ENCODE data around the gene PIGQ.
A peak's percentile ranks its signal among the peaks of the same experiment; 100 is the strongest.

The PIGQ gene

GRCh38 chr16:606656-607307 lies 37.0 kb downstream of the PIGQ start:
- POLR2A ChIA-PET: no interaction called here
- TF ChIP-seq CTCF (IDR thresholded peaks at IDR 0.05; ENCODE audit: insufficient read depth, low read length, missing control alignments): no peak
- CTCF ChIA-PET: no interaction called here
- no peak overlapping the region for H3K4me3 ChIP-seq (ENCODE audit: low read depth, low read length)
- no peak for DNase-seq (ENCODE audit: low read depth, low spot score)

- TF ChIP-seq CTCF (IDR thresholded peaks at IDR 0.05; ENCODE audit: insufficient read depth, low read length, missing control alignments): no peak
- ChIA-PET POLR2A (no interaction called here), CTCF (interaction anchor here (0.8 kb wide), 1 partner anchor 12 kb away, joined by 3 read pairs; no protein-coding TSS in a partner anchor)
- H3K4me3 ChIP-seq (ENCODE audit: low read depth, low read length): no peak overlapping the region
- no peak for DNase-seq (ENCODE audit: low read depth, low spot score)
Measured at GRCh38 chr16:608019-608418, 38.3 kb downstream of the PIGQ start.

GRCh38 chr16:609316-609715 lies 39.5 kb downstream of the PIGQ start:
- H3K4me3 ChIP-seq (ENCODE audit: low read depth, low read length): no peak overlapping the region
- ChIA-PET POLR2A (no interaction called here), CTCF (interaction anchor here (1.8 kb wide), 1 partner anchor 30 kb away, joined by 4 read pairs; no protein-coding TSS in a partner anchor)
- no peak for DNase-seq (ENCODE audit: low read depth, low spot score)
- no peak for TF ChIP-seq CTCF (IDR thresholded peaks at IDR 0.05; ENCODE audit: insufficient read depth, low read length, missing control alignments)

GRCh38 chr16:609984-610383 lies 40.2 kb downstream of the PIGQ start:
- DNase-seq (ENCODE audit: low read depth, low spot score): no peak
- TF ChIP-seq CTCF (IDR thresholded peaks at IDR 0.05; ENCODE audit: insufficient read depth, low read length, missing control alignments): no peak
- ChIA-PET CTCF (interaction anchor here (1.5 to 1.8 kb wide), 2 partner anchors 12 to 30 kb away, joined by 4 read pairs; no protein-coding TSS in a partner anchor), POLR2A (no interaction called here)
- no peak overlapping the region for H3K4me3 ChIP-seq (ENCODE audit: low read depth, low read length)

- DNase-seq (ENCODE audit: low read depth, low spot score): no peak
- ChIA-PET POLR2A (no interaction called here), CTCF (interaction anchor here (1.5 to 1.8 kb wide), 2 partner anchors 12 to 31 kb away, joined by 4 read pairs; no protein-coding TSS in a partner anchor)
- TF ChIP-seq CTCF (IDR thresholded peaks at IDR 0.05; ENCODE audit: insufficient read depth, low read length, missing control alignments): peak; percentile 19
- no peak overlapping the region for H3K4me3 ChIP-seq (ENCODE audit: low read depth, low read length)
Measured at GRCh38 chr16:610513-611381, 41.0 kb downstream of the PIGQ start.

GRCh38 chr16:615122-615521 lies 45.4 kb downstream of the PIGQ start:
- POLR2A ChIA-PET: no interaction called here
- no peak for DNase-seq (ENCODE audit: low read depth, low spot score)
- no peak overlapping the region for H3K4me3 ChIP-seq (ENCODE audit: low read depth, low read length)
- TF ChIP-seq CTCF (IDR thresholded peaks at IDR 0.05; ENCODE audit: insufficient read depth, low read length, missing control alignments): no peak
- CTCF ChIA-PET: no interaction called here
